GM18508 (cell line): ENCODE results near the gene RECQL5.
"Not testable (repeated sequence)": the region's sequence is repeated elsewhere in the genome, so short reads cannot be mapped to it uniquely, and the experiment has no call there.

Experiments used
- ATAC-seq: cut with Tn5 transposase; IDR thresholded peaks from one replicate; pipeline ENCODE4 v1.9.1; 2021; ENCODE audit warnings: moderate number of reproducible peaks; ENCODE audit not compliant: insufficient read depth, unreplicated experiment

The RECQL5 gene

DNA sequence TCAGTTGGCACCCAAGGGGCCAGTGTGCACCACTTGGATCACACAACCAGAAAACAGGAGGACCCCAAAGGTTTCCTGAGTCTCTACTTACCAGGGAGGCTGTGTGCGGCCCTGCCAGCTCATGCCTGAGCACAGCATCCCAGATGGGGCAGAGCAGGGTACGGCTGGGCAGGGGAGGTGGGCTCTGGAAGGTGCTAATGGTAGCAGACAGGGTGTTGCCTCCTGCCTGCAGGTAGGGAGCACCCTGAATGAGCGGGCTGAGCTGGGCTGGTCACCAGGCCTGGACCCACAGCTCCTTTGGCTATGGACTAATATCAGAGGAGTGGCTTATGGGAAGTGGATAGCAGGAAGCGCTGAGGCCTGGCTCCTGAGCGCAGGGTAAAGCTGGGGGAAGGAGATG, 14.6 kb downstream of the RECQL5 start:
- ATAC-seq = no peak

DNA sequence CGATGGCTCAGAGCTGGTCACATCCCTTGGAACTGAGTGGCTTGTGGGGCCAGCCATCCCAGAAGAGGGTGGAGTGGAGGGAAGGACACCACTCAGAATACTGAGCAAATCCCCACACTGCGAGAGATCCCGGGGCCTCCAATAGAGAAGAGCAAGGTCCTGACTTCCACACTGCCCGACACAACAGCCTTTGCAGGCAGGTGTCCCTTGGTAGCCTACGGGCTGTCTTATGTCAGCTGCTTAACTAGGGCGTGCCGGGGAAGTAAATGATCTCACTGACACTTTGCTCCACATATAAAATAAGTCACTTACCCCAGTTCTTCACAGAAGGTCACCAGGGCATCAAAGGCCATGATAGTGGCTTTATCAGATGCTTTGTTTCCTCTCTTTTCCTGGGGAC, 16.1 kb downstream of the RECQL5 start:
- no peak for ATAC-seq

- ATAC-seq = no peak
Measured at GRCh38 chr17:75649687-75650086, 17.3 kb downstream of the RECQL5 start.

GRCh38 chr17:75647921-75648320, 19.0 kb downstream of the RECQL5 start:
- no peak for ATAC-seq

- ATAC-seq = no peak
Measured at GRCh38 chr17:75647061-75647460, 19.9 kb downstream of the RECQL5 start.

DNA sequence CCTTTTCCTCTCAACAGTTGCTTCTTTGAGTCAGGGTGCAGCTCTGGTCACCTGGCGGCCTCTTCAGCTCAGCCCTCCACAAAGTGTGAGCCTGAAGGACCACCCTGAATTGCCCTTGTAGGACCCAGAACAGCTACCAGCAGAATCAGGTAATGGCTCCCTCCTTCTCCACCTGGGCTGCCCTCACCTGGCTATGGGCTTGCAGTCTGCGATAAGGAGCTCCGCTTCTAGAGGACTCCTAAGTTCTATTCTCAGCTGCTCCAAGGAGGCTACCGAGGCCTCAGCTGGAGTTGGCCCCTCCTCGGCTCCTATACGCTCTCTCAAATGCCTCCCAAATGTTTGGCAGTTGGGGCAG, 20.3 kb downstream of the RECQL5 start:
- no peak for ATAC-seq

DNA sequence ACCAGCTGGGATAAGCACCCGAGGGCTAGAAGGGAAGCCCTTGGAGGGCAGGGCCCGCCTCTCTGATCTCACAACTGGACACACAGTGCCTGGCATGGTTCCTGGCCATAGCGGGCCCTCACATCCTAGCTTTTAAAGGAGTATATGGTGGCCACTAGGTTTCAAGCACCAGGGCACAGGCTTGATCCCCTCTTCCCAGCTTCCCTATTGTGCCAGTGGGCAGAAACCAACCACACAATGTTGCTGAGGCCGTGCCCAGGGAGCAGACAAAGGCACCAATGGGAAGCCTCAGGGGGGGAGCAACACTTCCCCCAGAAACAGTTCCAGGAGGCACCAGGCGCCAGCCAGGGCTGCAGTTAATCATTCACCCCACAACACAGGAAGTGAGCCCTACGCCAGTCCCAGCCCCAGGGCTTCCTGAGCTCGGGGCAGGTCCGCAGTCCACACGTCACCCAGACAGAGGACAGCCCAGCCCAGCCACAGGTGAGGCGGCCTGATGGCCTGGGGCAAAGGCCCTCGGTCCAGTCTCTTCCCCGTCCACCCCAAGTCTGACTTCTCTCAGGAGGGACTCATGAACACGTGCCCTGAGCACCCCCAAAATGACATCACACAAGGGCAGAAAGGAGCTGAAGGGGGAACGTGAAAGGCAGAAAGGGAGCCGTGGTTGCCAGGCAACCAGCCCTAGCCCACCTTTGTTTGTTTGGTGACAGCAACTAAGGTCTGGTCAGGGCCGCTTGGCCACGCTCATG, 20.9 kb downstream of the RECQL5 start:
- ATAC-seq = peak; percentile 80

DNA sequence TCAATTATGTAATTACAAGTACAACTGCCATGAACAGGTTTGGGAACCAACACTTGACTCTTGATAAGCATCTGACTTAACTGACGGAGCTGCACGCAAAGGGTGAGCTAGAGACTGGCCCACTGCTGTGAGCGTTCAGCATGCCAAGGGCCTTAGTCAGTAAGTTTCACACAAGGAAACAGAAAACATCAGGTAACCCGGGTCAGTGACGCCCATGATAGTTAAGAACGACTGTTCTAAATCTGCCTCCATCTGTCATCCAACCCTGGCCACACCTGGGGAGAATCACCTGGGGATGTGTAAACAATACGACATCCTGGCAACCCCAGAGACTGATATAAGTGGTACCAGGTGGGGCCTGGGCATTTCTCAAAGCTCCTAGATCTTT, 21.5 kb downstream of the RECQL5 start:
- ATAC-seq = no peak

GRCh38 chr17:75643643-75644017, 23.3 kb downstream of the RECQL5 start:
- ATAC-seq = no peak

GRCh38 chr17:75642784-75643642, 23.9 kb downstream of the RECQL5 start:
- no peak for ATAC-seq

DNA sequence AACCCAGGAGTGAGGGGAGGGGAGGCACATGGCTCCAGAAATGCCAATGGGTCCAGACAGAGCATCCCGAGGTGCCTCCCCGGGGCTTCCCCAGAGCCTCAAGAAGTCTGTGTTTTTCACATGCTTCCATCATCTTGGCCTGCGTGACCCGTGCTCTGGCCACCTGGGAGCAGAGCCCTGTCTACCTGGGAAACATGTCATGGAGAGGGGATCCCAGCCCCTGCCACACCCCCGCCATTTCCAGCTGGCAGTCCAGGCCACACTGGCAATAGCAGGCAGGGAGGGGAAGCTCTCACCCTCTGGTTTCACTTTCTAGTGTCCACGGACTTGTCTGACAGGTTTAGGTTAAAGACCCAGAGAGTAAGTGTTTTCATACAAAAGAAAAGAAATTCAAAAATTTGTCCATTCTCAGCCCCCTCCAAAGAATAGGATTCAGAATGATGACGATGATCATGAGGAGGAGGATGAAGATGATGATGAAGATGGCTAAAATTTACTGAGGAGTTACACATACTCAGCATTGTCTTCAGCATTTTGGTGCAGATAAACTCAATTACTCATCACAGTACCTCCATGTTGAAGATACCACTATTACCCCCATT, 24.7 kb downstream of the RECQL5 start:
- no peak for ATAC-seq

- ATAC-seq = no peak
Measured at GRCh38 chr17:75641343-75641742, 25.6 kb downstream of the RECQL5 start.

DNA sequence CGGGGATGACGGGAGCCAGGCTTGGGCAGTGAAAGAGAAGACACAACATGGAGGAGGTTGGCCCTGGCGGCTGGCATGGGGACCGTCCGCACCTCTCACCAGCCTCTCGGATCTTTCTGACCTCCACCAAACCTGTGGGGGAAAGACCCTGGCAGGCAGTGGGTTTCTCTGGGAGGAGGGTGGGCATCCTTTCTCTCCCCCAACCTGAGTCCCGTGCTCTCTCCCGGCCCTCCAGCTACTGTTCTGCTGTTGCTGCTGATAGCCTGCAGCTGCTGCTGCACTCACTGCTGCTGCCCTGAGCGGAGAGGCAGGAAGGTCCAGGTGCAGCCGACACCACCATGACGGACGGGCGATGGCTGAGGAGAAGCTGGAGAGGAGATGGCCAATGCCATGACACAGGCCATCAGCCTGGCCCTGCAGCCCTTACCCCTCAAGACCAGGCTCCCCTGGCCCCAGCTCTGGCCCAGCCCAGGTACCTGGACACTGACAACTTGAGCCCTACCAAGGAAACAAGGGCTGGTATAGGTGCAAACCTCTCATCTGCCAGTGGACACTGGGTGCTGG, 26.3 kb downstream of the RECQL5 start:
- ATAC-seq = no peak

DNA sequence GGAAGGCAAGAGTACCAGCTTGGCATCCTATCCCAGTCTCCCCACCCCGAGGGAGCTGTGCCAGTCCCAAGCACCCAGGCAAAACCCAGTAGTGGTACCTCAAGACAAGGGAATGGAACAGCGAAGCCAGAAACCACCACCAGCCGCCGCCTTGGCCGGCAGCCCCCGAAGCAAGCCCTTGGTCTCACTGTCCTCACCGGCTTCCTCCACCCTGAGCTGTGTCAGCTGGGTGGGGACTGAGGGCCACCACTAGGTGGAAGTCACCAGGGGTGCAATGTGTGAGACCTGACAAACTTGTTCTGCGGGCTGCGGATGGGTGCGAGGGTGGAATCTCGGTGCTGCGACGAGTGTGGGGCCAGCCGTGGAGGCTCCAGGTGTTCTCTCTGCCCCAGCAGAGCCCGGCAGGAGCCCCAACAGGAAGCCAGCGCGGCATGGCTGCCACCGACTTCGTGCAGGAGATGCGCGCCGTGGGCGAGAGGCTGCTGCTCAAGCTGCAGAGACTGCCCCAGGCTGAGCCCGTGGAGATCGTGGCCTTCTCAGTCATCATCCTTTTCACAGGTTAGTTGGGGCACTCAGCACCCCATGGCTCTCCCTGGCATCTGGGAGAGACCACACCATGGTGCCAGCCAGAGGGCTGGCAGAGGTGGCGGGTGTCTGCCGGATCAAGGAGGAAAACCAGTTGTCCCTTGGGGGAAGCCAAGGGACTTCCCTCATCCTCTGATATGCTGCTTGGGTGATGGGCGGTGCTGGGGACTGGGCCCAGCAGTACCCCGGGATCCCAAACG, 27.0 kb downstream of the RECQL5 start:
- no peak for ATAC-seq

DNA sequence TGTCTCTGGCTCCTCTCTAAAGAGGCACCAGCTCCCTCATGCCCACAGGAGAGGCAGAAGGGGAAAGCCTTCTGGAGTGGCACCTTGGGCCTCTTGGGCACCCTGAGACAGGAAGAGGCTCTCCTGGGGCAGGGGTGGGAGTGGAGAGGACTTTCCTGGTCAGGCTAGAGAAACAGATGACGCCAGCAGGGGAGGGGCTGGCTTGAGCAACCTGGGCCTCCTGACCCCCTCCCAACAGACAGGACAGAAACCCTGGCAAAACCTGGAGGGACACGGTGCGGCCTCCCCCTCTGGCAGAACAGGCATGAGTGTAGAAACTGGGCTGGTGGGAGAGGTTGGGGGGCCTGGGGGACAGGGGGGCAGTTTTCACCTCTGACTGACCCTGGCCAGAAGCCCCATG, 27.6 kb downstream of the RECQL5 start:
- no peak for ATAC-seq

- no peak for ATAC-seq
Measured at GRCh38 chr17:75638893-75639292, 28.1 kb downstream of the RECQL5 start.

DNA sequence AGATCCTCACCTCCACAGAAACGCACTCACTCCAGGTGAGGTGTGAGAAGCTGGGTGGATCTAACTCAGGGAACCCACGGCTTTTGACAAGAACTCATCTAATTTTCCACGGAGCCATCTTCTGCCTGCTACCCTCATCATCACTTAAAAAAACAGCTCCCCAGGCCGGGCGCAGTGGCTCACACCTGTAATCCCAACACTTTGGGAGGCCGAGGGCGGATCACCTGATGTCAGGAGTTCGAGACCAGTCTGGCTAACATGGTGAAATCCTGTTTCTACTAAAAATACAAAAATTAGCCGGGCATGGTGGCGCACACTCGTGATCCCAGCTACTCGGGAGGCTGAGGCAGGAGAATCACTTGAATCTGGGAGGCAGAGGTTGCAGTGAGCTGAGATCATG, 28.9 kb downstream of the RECQL5 start:
- not testable (repeated sequence) for ATAC-seq

DNA sequence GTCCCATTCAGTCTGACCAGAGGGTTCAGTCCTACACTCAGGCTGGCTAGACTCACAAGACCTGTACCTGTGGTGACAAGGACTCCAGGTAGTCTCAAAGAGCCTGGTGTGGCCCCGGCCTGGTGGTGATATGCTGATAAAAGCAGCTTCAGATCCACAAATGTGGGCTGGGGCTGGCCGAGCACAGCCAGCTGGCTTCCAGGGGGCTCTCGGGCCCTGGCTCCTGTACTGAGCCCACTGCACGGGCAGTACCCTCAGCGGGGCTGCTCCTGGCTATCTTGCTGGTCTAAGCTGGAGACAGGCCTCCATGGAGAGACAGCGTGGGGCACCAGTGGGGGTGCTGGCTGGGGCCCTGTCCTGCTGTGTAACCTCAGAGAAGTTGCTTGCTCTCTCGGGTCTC, 29.4 kb downstream of the RECQL5 start:
- ATAC-seq = no peak

DNA sequence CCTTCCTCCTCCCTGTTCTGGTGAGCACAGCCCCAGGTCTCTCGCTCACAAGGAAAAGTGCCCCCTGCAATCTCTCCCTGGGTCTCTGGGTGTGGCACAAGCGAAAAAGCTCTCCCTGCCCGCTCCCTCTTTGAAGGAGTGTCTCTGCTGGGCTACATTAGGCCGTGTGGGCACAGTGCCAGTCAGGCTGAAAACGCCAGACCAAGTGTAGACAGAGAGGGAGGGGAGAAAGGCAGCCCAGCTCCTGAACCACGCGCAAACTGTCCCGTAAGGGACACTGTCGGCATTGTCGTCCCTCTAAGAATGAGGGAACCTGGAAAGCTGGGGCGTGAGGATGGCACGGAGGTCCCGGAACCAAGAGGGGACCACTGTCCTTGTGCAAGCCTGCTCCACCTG, 29.8 kb downstream of the RECQL5 start:
- no peak for ATAC-seq

GRCh38 chr17:75636381-75637142, 30.4 kb downstream of the RECQL5 start:
- no peak for ATAC-seq
